ENCODE data around the gene ERC2.

ERC2 gene

GRCh38 chr3:55792742-55793141 is 675.5 kb downstream of the ERC2 start:
- Histone ChIP-seq H3K36me3 (ENCODE audit: control insufficient read depth in 2 of 2, insufficient read depth in 1 of 2, low read length in 2 of 2) (no peaks in the 10 kb centered on the region), H3K27ac (ENCODE audit: extremely low read depth, low read depth, low read length) (no peak overlapping the region), H3K9me3 (ENCODE audit: control insufficient read depth, insufficient read depth, low read depth, low read length) (no peaks in the 10 kb centered on the region), H3K4me3 (ENCODE audit: low read depth, low read length) (no peak overlapping the region), H3K4me1 (ENCODE audit: control insufficient read depth, insufficient read depth, low read length) (peaks cover 7% of the 10 kb centered on the region)
- ChIA-PET CTCF (no interaction called here), POLR2A (no interaction called here)
- TF ChIP-seq ZBTB21 (tag by site-specific recombination; IDR thresholded peaks at IDR 0.05) = no peak
- TF ChIP-seq ZNF132 (tag by site-specific recombination; IDR thresholded peaks at IDR 0.05; ENCODE audit: borderline replicate concordance) = no peak
- TF ChIP-seq ZNF398 (tag by site-specific recombination; IDR thresholded peaks at IDR 0.05) = no peak
- no peak for TF ChIP-seq ZNF169 (tag by site-specific recombination; IDR thresholded peaks at IDR 0.05)
- TF ChIP-seq ZNF830 (tag by site-specific recombination; IDR thresholded peaks at IDR 0.05; ENCODE audit: low read depth) = no peak
- no peak for TF ChIP-seq ZNF10 (tag by site-specific recombination; IDR thresholded peaks at IDR 0.05)

- ChIA-PET CTCF (no interaction called here), POLR2A (no interaction called here)
- no peak overlapping the region for H3K27ac ChIP-seq (ENCODE audit: extremely low read depth, low read depth, low read length)
- no peaks in the 10 kb centered on the region for H3K36me3 ChIP-seq (ENCODE audit: control insufficient read depth in 2 of 2, insufficient read depth in 1 of 2, low read length in 2 of 2)
- no peak overlapping the region for H3K4me3 ChIP-seq (ENCODE audit: low read depth, low read length)
- no peaks in the 10 kb centered on the region for H3K9me3 ChIP-seq (ENCODE audit: control insufficient read depth, insufficient read depth, low read depth, low read length)
- H3K4me1 ChIP-seq (ENCODE audit: control insufficient read depth, insufficient read depth, low read length) = peaks cover 7% of the 10 kb centered on the region
- no peak for TF ChIP-seq RBAK (tag by site-specific recombination; IDR thresholded peaks at IDR 0.05)
- TF ChIP-seq, protein P1, sequence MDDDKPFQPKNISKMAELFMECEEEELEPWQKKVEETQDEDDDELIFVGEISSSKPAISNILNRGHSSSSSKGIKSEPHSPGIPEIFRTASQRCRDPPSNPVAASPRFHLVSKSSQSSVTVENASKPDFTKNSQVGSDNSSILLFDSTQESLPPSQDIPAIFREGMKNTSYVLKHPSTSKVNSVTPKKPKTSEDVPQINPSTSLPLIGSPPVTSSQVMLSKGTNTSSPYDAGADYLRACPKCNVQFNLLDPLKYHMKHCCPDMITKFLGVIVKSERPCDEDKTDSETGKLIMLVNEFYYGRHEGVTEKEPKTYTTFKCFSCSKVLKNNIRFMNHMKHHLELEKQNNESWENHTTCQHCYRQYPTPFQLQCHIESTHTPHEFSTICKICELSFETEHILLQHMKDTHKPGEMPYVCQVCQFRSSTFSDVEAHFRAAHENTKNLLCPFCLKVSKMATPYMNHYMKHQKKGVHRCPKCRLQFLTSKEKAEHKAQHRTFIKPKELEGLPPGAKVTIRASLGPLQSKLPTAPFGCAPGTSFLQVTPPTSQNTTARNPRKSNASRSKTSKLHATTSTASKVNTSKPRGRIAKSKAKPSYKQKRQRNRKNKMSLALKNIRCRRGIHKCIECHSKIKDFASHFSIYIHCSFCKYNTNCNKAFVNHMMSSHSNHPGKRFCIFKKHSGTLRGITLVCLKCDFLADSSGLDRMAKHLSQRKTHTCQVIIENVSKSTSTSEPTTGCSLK (tag by site-specific recombination; IDR thresholded peaks at IDR 0.05) = no peak
- TF ChIP-seq ZNF704 (tag by site-specific recombination; IDR thresholded peaks at IDR 0.05) = no peak
- TF ChIP-seq ZBTB49 (tag by site-specific recombination; IDR thresholded peaks at IDR 0.05; ENCODE audit: low read depth) = no peak
- no peak for TF ChIP-seq ZNF449 (tag by site-specific recombination; IDR thresholded peaks at IDR 0.05)
- TF ChIP-seq MYNN (tag by site-specific recombination; IDR thresholded peaks at IDR 0.05; ENCODE audit: borderline replicate concordance) = no peak
- no peak for TF ChIP-seq ZNF239 (tag by site-specific recombination; IDR thresholded peaks at IDR 0.05)
- no peak for TF ChIP-seq KLF7 (tag by site-specific recombination; IDR thresholded peaks at IDR 0.05; ENCODE audit: borderline replicate concordance)
- no peak for TF ChIP-seq ZNF362 (tag by site-specific recombination; IDR thresholded peaks at IDR 0.05)
- TF ChIP-seq GLI4 (tag by site-specific recombination; IDR thresholded peaks at IDR 0.05) = no peak
- TF ChIP-seq ZNF221 (tag by site-specific recombination; IDR thresholded peaks at IDR 0.05; ENCODE audit: borderline replicate concordance) = no peak
- no peak for TF ChIP-seq FEZF1 (tag by site-specific recombination; IDR thresholded peaks at IDR 0.05)
- no peak for TF ChIP-seq ZNF148 (tag by site-specific recombination; IDR thresholded peaks at IDR 0.05; ENCODE audit: borderline replicate concordance)
- no peak for TF ChIP-seq ZNF2 (tag by site-specific recombination; IDR thresholded peaks at IDR 0.05)
- no peak for TF ChIP-seq ZNF335 (tag by site-specific recombination; conservative IDR thresholded peaks at IDR 0.05)
These were observed 676.3 kb downstream of the ERC2 start for GRCh38 chr3:55792009-55792408.

All from HEK293 (cell line).